Stomach (tissue), 9 donors: ENCODE results near the gene RAD9A. TPM values are rescaled to one million over a fixed set of nuclear protein-coding genes. Genes with fewer than 3 reads are reported as not detected.

Source experiments
- DNase-seq, 2 donors: peaks; one replicate each; pipeline versions ENCODE4 v3.0.0 to v3.0.0-alpha.2; 2013 to 2019
- H3K27ac ChIP-seq, 5 donors: fragments of 200-600 bp in 4 of 5; sonication (generic) in 4 of 5; one replicate each; pipeline ENCODE4 v1.5.1; 2013 to 2019; ENCODE audit warnings: mild to moderate bottlenecking in 1 of 5, moderate library complexity in 1 of 5
- H3K27me3 ChIP-seq, 3 donors: fragments of 200-600 bp; sonication (generic); one replicate each; pipeline ENCODE4 v1.5.1; 2017 to 2019; ENCODE audit warnings: mixed run types in 1 of 3
- H3K36me3 ChIP-seq, 4 donors: fragments of 200-600 bp; sonication (generic); 1 replicate in 3 of 4; 2 replicates in 1 of 4; pipeline ENCODE4 v1.5.1; 2016 to 2019
- H3K4me1 ChIP-seq, 4 donors: fragments of 200-600 bp; sonication (generic); one replicate each; pipeline ENCODE4 v1.5.1; 2016 to 2019
- H3K4me3 ChIP-seq, 4 donors: fragments of 200-600 bp; sonication (generic) in 3 of 4; one replicate each; pipeline ENCODE4 v1.5.1; 2016 to 2019; ENCODE audit warnings: mild to moderate bottlenecking in 1 of 4
- H3K9me3 ChIP-seq, 4 donors: fragments of 200-600 bp; sonication (generic); one replicate each; pipeline ENCODE4 v1.5.1; 2016 to 2019
- EP300 ChIP-seq: sonication (generic); formaldehyde crosslinking; IDR thresholded peaks from one replicate; pipeline ENCODE4 v1.6.1; 2017; ENCODE audit warnings: antibody characterized with exemption
- POLR2A ChIP-seq, 4 donors: fragments of 450-650 bp; IDR thresholded peaks; one replicate each; pipeline ENCODE4 v1.6.1; 2016; ENCODE audit warnings: antibody characterized with exemption in 4 of 4, control low read depth in 2 of 4, mild to moderate bottlenecking in 1 of 4, moderate library complexity in 1 of 4
- POLR2AphosphoS5 ChIP-seq, 3 donors: sonication (generic); formaldehyde crosslinking; IDR thresholded peaks; one replicate each; pipeline ENCODE4 v1.6.1; 2016; ENCODE audit warnings: antibody characterized with exemption in 3 of 3
- WGBS, 5 donors: extraction: QIAGEN DNeasy Blood & Tissue Kit in 3 of 5; methylation state at CpG; one replicate each; pipeline versions ENCODE4 v1.1.5 to v1.1.7; 2013 to 2018; 5-methylcytosine and 5-hydroxymethylcytosine counted together
- intact Hi-C: fragments of 100-400 bp; cut with DNase I; formaldehyde crosslinking; loops from one replicate; pipeline ENCODE4 v1.15.1; 2023; ENCODE audit warnings: low total_unique reads
- polyA plus RNA-seq, 3 donors: library from polyadenylated mRNA; stranded (reverse); fragments of 200-250 nt; gene quantifications; one replicate each; pipeline ENCODE4 v1.2.3, GENCODE V29; 2013
- total RNA-seq, 5 donors: library from RNA; depleted of rRNA; stranded (reverse); fragments of >200 nt; gene quantifications; one replicate each; pipeline versions ENCODE4 v1.1.0 to v1.2.3, GENCODE V29; 2014 to 2016
- TF ChIP-seq, protein P1 (sequence below), 7 experiments: fragments of 450-650 bp in 4 of 7; fragments of 200-600 bp in 3 of 7; sonication (generic) in 3 of 7; IDR thresholded peaks; one replicate each; pipeline ENCODE4 v1.5.1; 2016 to 2019; ENCODE audit warnings: antibody characterized with exemption in 7 of 7, control low read depth in 2 of 7, mild to moderate bottlenecking in 1 of 7
- donor health status: healthy with polysubstance abuse.
- donor health status: Bipolar disorder and iron deficiency.
- donor health status: healthy.

Gene RAD9A
- total and polyA plus RNA-seq, 8 donors = 7.0 to 88.9 (median 28.7) TPM

DNA sequence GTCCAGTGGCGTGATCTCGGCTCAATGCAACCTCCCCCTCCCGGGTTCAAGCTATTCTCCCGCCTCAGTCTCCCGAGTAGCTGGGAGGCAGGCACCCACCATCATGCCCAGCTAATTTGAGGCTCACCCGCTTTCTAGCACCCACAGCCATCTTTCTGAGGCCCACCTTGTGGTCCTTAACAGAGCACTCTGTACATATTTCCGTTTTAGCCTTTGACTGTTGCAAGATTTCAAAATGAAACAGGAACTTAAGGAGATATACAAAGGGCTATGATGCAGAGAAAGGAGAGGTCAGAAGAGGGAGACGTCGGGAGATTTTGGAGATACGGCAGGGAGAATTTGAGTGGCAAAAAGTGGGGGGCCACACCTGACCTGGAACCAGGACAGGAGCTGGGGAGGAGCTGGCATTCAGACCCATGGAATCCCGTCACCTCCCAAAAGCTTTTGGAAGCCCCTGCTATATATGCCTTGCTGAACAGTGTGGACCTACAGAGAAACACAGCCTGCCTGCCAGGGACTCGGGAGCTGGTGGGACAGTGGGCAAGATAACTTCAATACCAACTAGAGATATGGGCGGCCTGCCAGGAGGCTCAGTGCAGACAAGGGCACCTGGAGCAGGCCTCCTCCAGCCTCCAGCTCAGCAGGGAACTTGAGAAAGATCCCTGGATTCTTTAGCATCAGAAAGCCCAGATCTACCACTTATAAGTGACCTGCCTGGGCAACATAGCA is 10.4 kb upstream of the RAD9A start:
- Histone ChIP-seq H3K36me3 (no peaks in the 10 kb centered on the region), H3K27me3 (peaks cover 0 to 5% (median 0%) of the 10 kb centered on the region in 3 donors), H3K4me1 (peaks cover 4 to 41% (median 7%) of the 10 kb centered on the region in 4 donors), H3K4me3 (no peak overlapping the region), H3K27ac (peak overlapping the region in 3 of 5 donors; percentile 7 to 48 (median 39)), H3K9me3 (no peaks in the 10 kb centered on the region)
- TF ChIP-seq, protein P1, sequence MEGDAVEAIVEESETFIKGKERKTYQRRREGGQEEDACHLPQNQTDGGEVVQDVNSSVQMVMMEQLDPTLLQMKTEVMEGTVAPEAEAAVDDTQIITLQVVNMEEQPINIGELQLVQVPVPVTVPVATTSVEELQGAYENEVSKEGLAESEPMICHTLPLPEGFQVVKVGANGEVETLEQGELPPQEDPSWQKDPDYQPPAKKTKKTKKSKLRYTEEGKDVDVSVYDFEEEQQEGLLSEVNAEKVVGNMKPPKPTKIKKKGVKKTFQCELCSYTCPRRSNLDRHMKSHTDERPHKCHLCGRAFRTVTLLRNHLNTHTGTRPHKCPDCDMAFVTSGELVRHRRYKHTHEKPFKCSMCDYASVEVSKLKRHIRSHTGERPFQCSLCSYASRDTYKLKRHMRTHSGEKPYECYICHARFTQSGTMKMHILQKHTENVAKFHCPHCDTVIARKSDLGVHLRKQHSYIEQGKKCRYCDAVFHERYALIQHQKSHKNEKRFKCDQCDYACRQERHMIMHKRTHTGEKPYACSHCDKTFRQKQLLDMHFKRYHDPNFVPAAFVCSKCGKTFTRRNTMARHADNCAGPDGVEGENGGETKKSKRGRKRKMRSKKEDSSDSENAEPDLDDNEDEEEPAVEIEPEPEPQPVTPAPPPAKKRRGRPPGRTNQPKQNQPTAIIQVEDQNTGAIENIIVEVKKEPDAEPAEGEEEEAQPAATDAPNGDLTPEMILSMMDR (IDR thresholded peaks at IDR 0.05) = no peak
- TF ChIP-seq POLR2A (IDR thresholded peaks at IDR 0.05) (no peak), POLR2AphosphoS5 (IDR thresholded peaks at IDR 0.05) (no peak), EP300 (no peak)
- intact Hi-C loops = loop anchor here (5.0 to 10.0 kb wide), 2 partner anchors 34 to 127 kb away; no protein-coding TSS in a partner anchor
- 68 to 77% (median 73%) methylated on average over 13 of the region's 13 CpGs for WGBS, 5 donors
- peak in 1 of 2 donors; percentile 20 for DNase-seq

DNA sequence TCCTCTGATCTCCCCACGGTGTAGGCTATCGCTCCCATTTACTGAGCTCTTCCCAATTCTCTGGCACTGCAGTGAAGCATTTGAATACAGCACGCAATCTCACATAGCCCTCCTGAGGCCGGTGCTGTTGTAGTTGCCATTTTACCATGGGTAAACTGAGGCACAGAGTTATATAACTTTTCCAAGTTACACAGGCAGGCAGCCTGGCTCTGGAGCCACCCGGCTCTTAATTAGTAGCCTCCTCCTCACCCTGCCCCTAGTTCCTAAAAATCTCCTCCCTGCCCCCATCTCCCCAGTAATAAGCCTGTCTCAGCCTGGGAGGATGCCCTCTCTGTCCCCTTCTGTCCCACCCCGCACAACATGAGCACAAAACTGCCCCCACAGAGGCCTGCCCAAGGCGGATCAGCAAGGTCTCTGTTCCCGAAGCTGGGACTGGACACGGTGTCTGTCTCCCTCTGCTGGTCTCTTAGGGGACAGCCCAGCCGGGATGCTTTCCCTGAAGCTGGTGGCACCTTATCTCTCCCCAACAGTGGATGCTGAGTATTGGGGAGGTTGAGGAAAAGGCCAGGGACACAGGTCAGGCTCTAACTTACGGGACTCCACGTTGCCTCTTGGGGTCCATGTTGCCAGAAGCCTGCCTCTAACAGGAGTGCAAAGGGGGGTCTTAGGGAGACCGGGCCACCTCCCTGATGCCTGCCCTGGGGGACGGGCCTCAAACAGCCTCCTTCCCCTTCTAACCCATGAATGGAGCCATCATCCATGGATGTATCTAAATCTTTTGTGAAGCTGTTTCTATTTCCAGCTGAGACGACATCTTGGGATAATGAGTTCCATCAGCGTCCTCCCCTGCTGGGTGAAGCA is 9.3 kb upstream of the RAD9A start:
- no peak overlapping the region for H3K4me3 ChIP-seq
- no peaks in the 10 kb centered on the region for H3K36me3 ChIP-seq
- intact Hi-C loops = loop anchor here (5.0 to 10.0 kb wide), 2 partner anchors 35 to 128 kb away; no protein-coding TSS in a partner anchor
- peaks cover 4 to 41% (median 7%) of the 10 kb centered on the region in 4 donors for H3K4me1 ChIP-seq
- H3K27me3 ChIP-seq = peaks cover 0 to 5% (median 0%) of the 10 kb centered on the region in 3 donors
- H3K9me3 ChIP-seq = no peaks in the 10 kb centered on the region
- DNase-seq = peak; percentile 88 to 92
- H3K27ac ChIP-seq = no peak overlapping the region
- WGBS, 5 donors = 40 to 51% (median 46%) methylated on average over 14 to 16 of the region's 16 CpGs
- TF ChIP-seq EP300 (no peak), POLR2AphosphoS5 (IDR thresholded peaks at IDR 0.05) (peak in 1 of 3 donors; percentile 64), POLR2A (IDR thresholded peaks at IDR 0.05) (no peak)
- TF ChIP-seq, protein P1 (IDR thresholded peaks at IDR 0.05) = peak in 5 of 7 experiments; percentile 86 to 98 (median 91)

DNA sequence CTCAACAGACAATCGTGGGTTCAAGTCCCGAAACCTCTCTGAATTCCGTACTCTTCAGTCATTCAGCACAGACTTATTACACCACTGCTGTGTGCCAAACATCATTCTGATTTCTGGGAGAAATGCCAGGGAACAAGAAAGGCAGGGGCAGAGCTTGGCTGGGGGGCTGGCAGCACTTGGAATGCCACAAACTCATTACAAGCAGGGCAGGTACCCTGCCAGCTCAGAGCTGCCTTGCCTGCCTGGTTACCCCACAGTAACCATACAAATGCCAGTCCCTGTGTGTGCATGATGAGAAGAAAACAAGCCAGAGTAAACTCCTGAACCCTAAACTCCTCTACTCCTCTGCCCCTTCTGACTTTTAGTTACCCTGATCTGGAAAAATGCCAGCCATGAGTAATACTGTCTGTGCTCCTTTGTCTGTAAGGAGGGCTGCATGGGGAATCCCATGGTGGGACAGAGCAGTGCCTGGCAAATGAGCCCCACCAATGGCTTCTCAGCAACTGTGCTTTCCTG is 6.9 kb upstream of the RAD9A start:
- intact Hi-C loops = loop anchor here (5.0 to 10.0 kb wide), 2 partner anchors 38 to 130 kb away; no protein-coding TSS in a partner anchor
- TF ChIP-seq POLR2A (IDR thresholded peaks at IDR 0.05) = no peak
- no peak for TF ChIP-seq EP300
- TF ChIP-seq POLR2AphosphoS5 (IDR thresholded peaks at IDR 0.05) = no peak
- TF ChIP-seq, protein P1 (IDR thresholded peaks at IDR 0.05) = no peak
- DNase-seq = no peak
- Histone ChIP-seq H3K36me3 (no peaks in the 10 kb centered on the region), H3K9me3 (no peaks in the 10 kb centered on the region), H3K4me1 (peaks cover 5 to 37% (median 9%) of the 10 kb centered on the region in 4 donors), H3K4me3 (no peak overlapping the region), H3K27me3 (peaks cover 0 to 5% (median 0%) of the 10 kb centered on the region in 3 donors), H3K27ac (no peak overlapping the region)
- WGBS, 5 donors = 30 to 51% (median 41%) methylated on average over 3 of the region's 3 CpGs

DNA sequence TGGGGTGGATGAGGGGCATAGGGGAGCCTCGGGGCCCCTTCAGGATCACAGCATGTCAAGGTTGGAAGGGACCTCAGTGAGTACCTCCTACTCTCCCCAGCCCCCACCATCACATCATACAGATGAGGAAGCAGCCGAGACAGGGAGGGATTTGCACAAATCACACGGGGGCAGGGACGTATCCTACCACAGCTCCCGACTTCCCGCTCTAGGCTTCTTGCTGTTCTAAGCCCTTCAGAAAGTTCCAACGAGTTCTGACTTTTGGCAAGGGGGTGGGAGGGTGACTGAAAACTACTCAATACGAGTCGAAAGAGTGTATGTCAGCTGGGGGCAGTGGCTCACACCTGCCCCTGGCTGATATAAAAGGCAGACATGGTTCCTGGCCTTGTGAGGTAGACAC is 4.7 kb upstream of the RAD9A start:
- intact Hi-C loops = loop anchor here (10.0 kb wide), 1 partner anchor 132 kb away; no protein-coding TSS in a partner anchor
- 37 to 45% (median 40%) methylated on average over 8 to 9 of the region's 9 CpGs for WGBS, 5 donors
- no peak for DNase-seq
- Histone ChIP-seq H3K9me3 (no peaks in the 10 kb centered on the region), H3K27me3 (peaks cover 0 to 5% (median 0%) of the 10 kb centered on the region in 3 donors), H3K4me3 (no peak overlapping the region), H3K27ac (no peak overlapping the region), H3K4me1 (peaks cover 13 to 36% (median 24%) of the 10 kb centered on the region in 4 donors), H3K36me3 (no peaks in the 10 kb centered on the region)
- no peak for TF ChIP-seq POLR2AphosphoS5 (IDR thresholded peaks at IDR 0.05)
- TF ChIP-seq POLR2A (IDR thresholded peaks at IDR 0.05) = no peak
- TF ChIP-seq EP300 = no peak
- TF ChIP-seq, protein P1 (IDR thresholded peaks at IDR 0.05) = no peak
